K562 (cell line): ENCODE results near the gene BCR.

ENCODE experiments used
- CEBPG ChIP-seq, 3 experiments: fragments of 200-800 bp in 1 of 3; sonication (Bioruptor generic) in 1 of 3; sonication (generic) in 1 of 3; formaldehyde crosslinking in 1 of 3; IDR thresholded peaks in 2 of 3; conservative IDR thresholded peaks in 1 of 3; 2 replicates each; pipeline versions ENCODE4 v1.6.1 to v1.8.0; 2016 to 2022; ENCODE audit warnings: missing compliant biosample characterization in 2 of 3, missing genetic modification characterization in 2 of 3, mild to moderate bottlenecking in 1 of 3, missing genetic modification reagents in 1 of 3
- EP300 ChIP-seq: IDR thresholded peaks from 2 replicates; pipeline ENCODE4 v1.6.1; 2012; ENCODE audit warnings: low read length, improper control_type of control experiment
- NCOA2 ChIP-seq, 2 experiments: fragments of 450-650 bp; IDR thresholded peaks; 2 replicates each; pipeline ENCODE4 v1.6.1; 2018; ENCODE audit warnings: mild to moderate bottlenecking in 2 of 2, moderate library complexity in 1 of 2; ENCODE audit not compliant: partially characterized antibody in 2 of 2
- POLR2AphosphoS2 ChIP-seq: IDR thresholded peaks from 2 replicates; pipeline ENCODE4 v1.6.1; 2012; ENCODE audit warnings: low read length, improper control_type of control experiment
- RAD21 ChIP-seq, 2 experiments: fragments of 250-450 bp in 1 of 2; fragments of 450-650 bp in 1 of 2; sonication (Bioruptor Pico) in 1 of 2; formaldehyde crosslinking in 1 of 2; IDR thresholded peaks in 1 of 2; conservative IDR thresholded peaks in 1 of 2; 2 replicates each; pipeline versions ENCODE4 v1.4.0 to v1.8.0; 2020 to 2022; ENCODE audit warnings: mild to moderate bottlenecking in 2 of 2, moderate library complexity in 1 of 2
- SREBF2 ChIP-seq: sonication (generic); formaldehyde crosslinking; IDR thresholded peaks from 2 replicates; pipeline ENCODE4 v1.4.0; 2020; ENCODE audit warnings: mild to moderate bottlenecking, missing genetic modification reagents
- TCF7L2 ChIP-seq: fragments of 150-350 bp; IDR thresholded peaks from 2 replicates; pipeline ENCODE4 v1.6.1; 2016; ENCODE audit warnings: low read depth, mild to moderate bottlenecking, low read length, moderate library complexity
- ZNF140 ChIP-seq: fragments of 250-450 bp; sonication (Bioruptor Pico); IDR thresholded peaks from 2 replicates; pipeline ENCODE4 v1.8.0; 2021; ENCODE audit warnings: moderate library complexity, mild to moderate bottlenecking, inconsistent platforms
- ZNF175 ChIP-seq: fragments of 200-800 bp; sonication (Bioruptor generic); IDR thresholded peaks from 2 replicates; pipeline ENCODE4 v1.6.1; 2016; ENCODE audit warnings: low read depth, mild to moderate bottlenecking, missing genetic modification characterization, missing compliant biosample characterization
- ZNF384 ChIP-seq: IDR thresholded peaks from 2 replicates; pipeline ENCODE4 v1.6.1; 2012; ENCODE audit warnings: low read depth, low read length, improper control_type of control experiment
- ZSCAN29 ChIP-seq: fragments of 450-650 bp; IDR thresholded peaks from 2 replicates; pipeline ENCODE4 v1.6.1; 2017
- ZZZ3 ChIP-seq: fragments of 450-650 bp; IDR thresholded peaks from 2 replicates; pipeline ENCODE4 v1.6.1; 2016; ENCODE audit warnings: antibody characterized with exemption, mild to moderate bottlenecking, moderate library complexity
- TF ChIP-seq, protein P1 (sequence below), 3 experiments: IDR thresholded peaks in 2 of 3; conservative IDR thresholded peaks in 1 of 3; 2 replicates each; pipeline ENCODE4 v1.5.1; 2011 to 2012; ENCODE audit warnings: low read length in 3 of 3, mild to moderate bottlenecking in 3 of 3, control low read depth in 2 of 3, improper control_type of control experiment in 1 of 3, inconsistent platforms in 1 of 3, low read depth in 1 of 3, mixed read lengths in 1 of 3, moderate library complexity in 1 of 3; ENCODE audit not compliant: insufficient read depth in 2 of 3

DNA sequence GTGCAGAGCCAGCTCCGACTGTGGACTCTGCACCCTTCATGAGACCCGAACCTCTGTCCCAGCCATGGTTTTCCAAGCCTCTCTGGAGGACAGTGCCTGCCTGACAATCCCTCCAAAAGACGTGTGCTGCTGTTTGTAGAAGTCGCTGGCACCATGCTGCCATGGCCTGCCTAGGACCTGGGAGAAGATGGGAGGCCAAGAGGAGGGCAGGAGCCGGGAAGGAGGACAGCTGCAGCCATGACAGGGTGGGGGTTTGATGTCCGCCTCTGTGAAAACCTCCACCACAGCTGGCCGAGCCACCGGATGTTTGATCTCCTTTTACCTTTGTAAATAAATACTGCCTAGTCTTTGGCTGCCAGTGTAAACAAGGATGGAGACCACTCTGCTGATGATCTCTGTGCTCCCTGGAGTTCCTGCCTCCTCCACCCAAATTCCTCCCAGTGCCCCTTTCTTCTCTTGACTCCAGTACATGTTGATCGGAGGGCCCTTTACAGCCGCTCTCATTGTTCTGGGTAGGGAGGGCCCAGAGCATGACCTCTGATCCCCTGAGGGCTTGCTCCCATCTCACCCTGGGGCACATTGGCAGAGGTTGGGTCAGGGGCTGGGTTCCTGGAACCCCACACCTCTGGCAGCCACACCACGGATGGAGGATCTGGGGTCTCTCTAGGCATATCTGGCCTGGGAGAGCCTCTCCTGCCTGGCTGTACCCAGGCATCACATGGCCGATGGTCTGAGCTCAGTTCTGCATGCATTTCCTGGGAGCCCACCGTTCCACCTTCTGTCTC, 66.9 kb downstream of the BCR start:
- no peak for TF ChIP-seq TCF7L2
- TF ChIP-seq, protein P1, sequence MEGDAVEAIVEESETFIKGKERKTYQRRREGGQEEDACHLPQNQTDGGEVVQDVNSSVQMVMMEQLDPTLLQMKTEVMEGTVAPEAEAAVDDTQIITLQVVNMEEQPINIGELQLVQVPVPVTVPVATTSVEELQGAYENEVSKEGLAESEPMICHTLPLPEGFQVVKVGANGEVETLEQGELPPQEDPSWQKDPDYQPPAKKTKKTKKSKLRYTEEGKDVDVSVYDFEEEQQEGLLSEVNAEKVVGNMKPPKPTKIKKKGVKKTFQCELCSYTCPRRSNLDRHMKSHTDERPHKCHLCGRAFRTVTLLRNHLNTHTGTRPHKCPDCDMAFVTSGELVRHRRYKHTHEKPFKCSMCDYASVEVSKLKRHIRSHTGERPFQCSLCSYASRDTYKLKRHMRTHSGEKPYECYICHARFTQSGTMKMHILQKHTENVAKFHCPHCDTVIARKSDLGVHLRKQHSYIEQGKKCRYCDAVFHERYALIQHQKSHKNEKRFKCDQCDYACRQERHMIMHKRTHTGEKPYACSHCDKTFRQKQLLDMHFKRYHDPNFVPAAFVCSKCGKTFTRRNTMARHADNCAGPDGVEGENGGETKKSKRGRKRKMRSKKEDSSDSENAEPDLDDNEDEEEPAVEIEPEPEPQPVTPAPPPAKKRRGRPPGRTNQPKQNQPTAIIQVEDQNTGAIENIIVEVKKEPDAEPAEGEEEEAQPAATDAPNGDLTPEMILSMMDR (IDR thresholded peaks at IDR 0.05 in 2 of 3, conservative IDR thresholded peaks at IDR 0.05 in 1 of 3; ENCODE audit: insufficient read depth in 2 of 3, low read depth in 1 of 3, low read length in 3 of 3): no peak
- no peak for TF ChIP-seq NCOA2 (IDR thresholded peaks at IDR 0.05; ENCODE audit: partially characterized antibody in 2 of 2)
- no peak for TF ChIP-seq SREBF2 (CRISPR knock-in tag)
- TF ChIP-seq ZNF384: no peak
- no peak for TF ChIP-seq ZNF175 (CRISPR knock-in tag)
- TF ChIP-seq POLR2AphosphoS2: no peak
- no peak for TF ChIP-seq EP300
- no peak for TF ChIP-seq ZZZ3
- no peak for TF ChIP-seq ZSCAN29
- TF ChIP-seq RAD21 (CRISPR knock-in tag; conservative IDR thresholded peaks at IDR 0.05 in 1 of 2, IDR thresholded peaks at IDR 0.05 in 1 of 2): no peak
- no peak for TF ChIP-seq ZNF140 (CRISPR knock-in tag)
- no peak for TF ChIP-seq CEBPG (CRISPR knock-in tag; IDR thresholded peaks at IDR 0.05)
- TF ChIP-seq CEBPG (tag; conservative IDR thresholded peaks at IDR 0.05 in 1 of 2, IDR thresholded peaks at IDR 0.05 in 1 of 2): no peak
